HG03196 (cell line): ENCODE data around the gene CGB3.
"Not testable (repeated sequence)": the region's sequence is repeated elsewhere in the genome, so short reads cannot be mapped to it uniquely, and the experiment has no call there.

Experiments used
- ATAC-seq: cut with Tn5 transposase; IDR thresholded peaks from one replicate; pipeline ENCODE4 v1.9.1; 2021; ENCODE audit not compliant: unreplicated experiment

Gene CGB3

GRCh38 chr19:49024233-49024632 is at the start of gene CGB3:
CGB3 (minus strand) TSS chr19:49024333; CDS start chr19:49023971, 362 bp downstream.
- not testable (repeated sequence) for ATAC-seq

GRCh38 chr19:49071860-49072547 is 47.9 kb upstream of the CGB3 start:
- ATAC-seq: no peak

- ATAC-seq: no peak
Measured at GRCh38 chr19:49070416-49070815, 46.3 kb upstream of the CGB3 start.

- ATAC-seq: no peak
Measured at GRCh38 chr19:49069026-49069425, 44.9 kb upstream of the CGB3 start.

- ATAC-seq: no peak
Measured at GRCh38 chr19:49067554-49067953, 43.4 kb upstream of the CGB3 start.

GRCh38 chr19:49065905-49066512 is 41.9 kb upstream of the CGB3 start:
- no peak for ATAC-seq

GRCh38 chr19:49064768-49065611 is 40.9 kb upstream of the CGB3 start, which contains the start of gene NTF4:
NTF4 (minus strand) TSS chr19:49064818; CDS start chr19:49061997, 2,821 bp downstream.
- no peak for ATAC-seq

- no peak for ATAC-seq
Measured at GRCh38 chr19:49064029-49064629, 40.0 kb upstream of the CGB3 start.

GRCh38 chr19:49061445-49061844 is 37.3 kb upstream of the CGB3 start:
- ATAC-seq: no peak

- no peak for ATAC-seq
Measured at GRCh38 chr19:49061000-49061399, 36.9 kb upstream of the CGB3 start.

- no peak for ATAC-seq
Measured at GRCh38 chr19:49059053-49059452, 34.9 kb upstream of the CGB3 start.

- no peak for ATAC-seq
Measured at GRCh38 chr19:49058562-49058961, 34.4 kb upstream of the CGB3 start.

- ATAC-seq: no peak
Measured at GRCh38 chr19:49057636-49058234, 33.6 kb upstream of the CGB3 start, which contains the start of gene CGB7. CGB7 (minus strand) TSS chr19:49057749; CDS start chr19:49055375, 2,374 bp downstream.

- ATAC-seq: not testable (repeated sequence)
Measured at GRCh38 chr19:49056902-49057596, 32.9 kb upstream of the CGB3 start.

- ATAC-seq: no peak
Measured at GRCh38 chr19:49056101-49056901, 32.2 kb upstream of the CGB3 start.

GRCh38 chr19:49050376-49051033 is 26.4 kb upstream of the CGB3 start:
- not testable (repeated sequence) for ATAC-seq

GRCh38 chr19:49049834-49050233 is 25.7 kb upstream of the CGB3 start:
- not testable (repeated sequence) for ATAC-seq

GRCh38 chr19:49049011-49049410 is 24.9 kb upstream of the CGB3 start, which contains the start of gene CGB8:
CGB8 (minus strand) TSS chr19:49049111; CDS start chr19:49048739, 372 bp downstream.
- ATAC-seq: not testable (repeated sequence)

- ATAC-seq: not testable (repeated sequence)
Measured at GRCh38 chr19:49043548-49043947, 19.4 kb upstream of the CGB3 start, which contains the start of gene CGB5. CGB5 (plus strand) TSS chr19:49043848; CDS start chr19:49044210, 362 bp downstream.
